Activated naive CD4-positive, alpha-beta T cell treated with anti-CD3 and anti-CD28 coated beads, Interleukin-2, amount 50 U/mL, for 24 hours (primary cell): Measurements from ENCODE around the gene C1orf56.
A peak's percentile ranks its signal among the peaks of the same experiment; 100 is the strongest.
"Not testable (repeated sequence)": the region's sequence is repeated elsewhere in the genome, so short reads cannot be mapped to it uniquely, and the experiment has no call there.

Experiments
- H3K27ac Mint-ChIP-seq: one replicate; pipeline ENCODE4 v1.8.0; 2021; ENCODE audit warnings: mild to moderate bottlenecking, mixed read lengths
- H3K27me3 Mint-ChIP-seq: one replicate; pipeline ENCODE4 v1.8.0; 2021; ENCODE audit warnings: mixed read lengths
- H3K36me3 Mint-ChIP-seq: one replicate; pipeline ENCODE4 v1.8.0; 2021; ENCODE audit warnings: mixed read lengths
- H3K4me1 Mint-ChIP-seq: one replicate; pipeline ENCODE4 v1.8.0; 2021; ENCODE audit warnings: mixed read lengths
- H3K4me3 Mint-ChIP-seq: one replicate; pipeline ENCODE4 v1.8.0; 2021; ENCODE audit warnings: mild to moderate bottlenecking, mixed read lengths
- H3K9me3 Mint-ChIP-seq: one replicate; pipeline ENCODE4 v1.8.0; 2021; ENCODE audit warnings: mixed read lengths

Gene C1orf56

GRCh38 chr1:151069103-151069486, 21.5 kb downstream of the C1orf56 start:
- Mint-ChIP-seq H3K4me3 (peak overlapping the region; percentile 95), H3K27me3 (no peaks in the 10 kb centered on the region), H3K4me1 (peaks cover 25% of the 10 kb centered on the region), H3K27ac (peak overlapping the region; percentile 87), H3K36me3 (peaks cover 2% of the 10 kb centered on the region), H3K9me3 (no peaks in the 10 kb centered on the region)

GRCh38 chr1:151070474-151071276, 23.1 kb downstream of the C1orf56 start, which contains the start of gene GABPB2:
Gene GABPB2, plus strand, starts transcription at chr1:151070761. Its CDS starts 17,429 bp downstream, at chr1:151088190.
- no peaks in the 10 kb centered on the region for H3K9me3 Mint-ChIP-seq
- H3K4me1 Mint-ChIP-seq = peaks cover 25% of the 10 kb centered on the region
- H3K4me3 Mint-ChIP-seq = peak within 1 kb of the TSS; percentile 95
- peak within 1 kb of the TSS; percentile 100 for H3K27ac Mint-ChIP-seq
- no peaks in the 10 kb centered on the region for H3K27me3 Mint-ChIP-seq
- peaks cover 3% of the 10 kb centered on the region for H3K36me3 Mint-ChIP-seq

- Mint-ChIP-seq H3K4me1 (peaks cover 25% of the 10 kb centered on the region), H3K27ac (peak overlapping the region; percentile 100), H3K9me3 (no peaks in the 10 kb centered on the region), H3K36me3 (peaks cover 3% of the 10 kb centered on the region), H3K27me3 (no peaks in the 10 kb centered on the region), H3K4me3 (peak overlapping the region; percentile 95)
Measured at GRCh38 chr1:151072224-151072623, 24.7 kb downstream of the C1orf56 start.

- H3K9me3 Mint-ChIP-seq = no peaks in the 10 kb centered on the region
- no peaks in the 10 kb centered on the region for H3K27me3 Mint-ChIP-seq
- peaks cover 6% of the 10 kb centered on the region for H3K36me3 Mint-ChIP-seq
- no peak overlapping the region for H3K4me3 Mint-ChIP-seq
- H3K4me1 Mint-ChIP-seq = no peaks in the 10 kb centered on the region
- no peak overlapping the region for H3K27ac Mint-ChIP-seq
Measured at GRCh38 chr1:151085953-151086559, 38.5 kb downstream of the C1orf56 start.

- H3K4me3 Mint-ChIP-seq, H3K27ac Mint-ChIP-seq, H3K9me3 Mint-ChIP-seq, H3K4me1 Mint-ChIP-seq, H3K27me3 Mint-ChIP-seq, H3K36me3 Mint-ChIP-seq: not testable (repeated sequence)
Measured at GRCh38 chr1:151097426-151097825, 49.9 kb downstream of the C1orf56 start.

- Mint-ChIP-seq H3K36me3 (peaks cover 2% of the 10 kb centered on the region), H3K27me3 (no peaks in the 10 kb centered on the region), H3K27ac (no peak overlapping the region), H3K9me3 (no peaks in the 10 kb centered on the region), H3K4me1 (no peaks in the 10 kb centered on the region), H3K4me3 (no peak overlapping the region)
Measured at GRCh38 chr1:151098126-151098525, 50.6 kb downstream of the C1orf56 start.
